Peyer's patch (tissue), 4 donors: Measurements from ENCODE around the gene WARS2. TPM values are rescaled to one million over a fixed set of nuclear protein-coding genes. Genes with fewer than 3 reads are reported as not detected.

Source experiments
- DNase-seq, 3 donors: peaks; one replicate each; pipeline ENCODE4 v3.0.0-alpha.2; 2017 to 2019
- H3K27ac ChIP-seq, 4 donors: fragments of 200-600 bp; sonication (generic); one replicate each; pipeline ENCODE4 v1.5.1; 2016 to 2019
- H3K27me3 ChIP-seq, 2 donors: fragments of 200-600 bp; sonication (generic); one replicate each; pipeline ENCODE4 v1.5.1; 2019
- H3K36me3 ChIP-seq, 3 donors: fragments of 200-600 bp; sonication (generic); one replicate each; pipeline ENCODE4 v1.5.1; 2016 to 2019
- H3K4me1 ChIP-seq, 4 donors: fragments of 200-600 bp; sonication (generic); one replicate each; pipeline ENCODE4 v1.5.1; 2016 to 2019
- H3K4me3 ChIP-seq, 4 donors: fragments of 200-600 bp; sonication (generic); 1 replicate in 3 of 4; 2 replicates in 1 of 4; pipeline ENCODE4 v1.5.1; 2016 to 2019; ENCODE audit warnings: mild to moderate bottlenecking in 1 of 4
- H3K9me3 ChIP-seq, 4 donors: fragments of 200-600 bp; sonication (generic); one replicate each; pipeline ENCODE4 v1.5.1; 2016 to 2019; ENCODE audit warnings: mild to moderate bottlenecking in 1 of 4
- POLR2A ChIP-seq, 2 donors: fragments of 450-650 bp; IDR thresholded peaks; one replicate each; pipeline ENCODE4 v1.5.1; 2017; ENCODE audit warnings: antibody characterized with exemption in 2 of 2, mild to moderate bottlenecking in 2 of 2, moderate library complexity in 2 of 2
- total RNA-seq, 4 donors: library from RNA; depleted of rRNA; stranded (reverse); fragments of >200 nt; gene quantifications; one replicate each; pipeline ENCODE4 v1.1.0, GENCODE V29; 2016
- TF ChIP-seq, protein P1 (sequence below), 6 experiments: fragments of 450-650 bp in 4 of 6; fragments of 200-600 bp in 2 of 6; sonication (generic) in 1 of 6; IDR thresholded peaks; one replicate each; pipeline ENCODE4 v1.5.1; 2017 to 2019; ENCODE audit warnings: antibody characterized with exemption in 6 of 6, mild to moderate bottlenecking in 3 of 6, moderate library complexity in 1 of 6

WARS2 gene
- total RNA-seq, 4 donors from 2014 or later: 7.5 to 20.6 (median 10.6) TPM

DNA sequence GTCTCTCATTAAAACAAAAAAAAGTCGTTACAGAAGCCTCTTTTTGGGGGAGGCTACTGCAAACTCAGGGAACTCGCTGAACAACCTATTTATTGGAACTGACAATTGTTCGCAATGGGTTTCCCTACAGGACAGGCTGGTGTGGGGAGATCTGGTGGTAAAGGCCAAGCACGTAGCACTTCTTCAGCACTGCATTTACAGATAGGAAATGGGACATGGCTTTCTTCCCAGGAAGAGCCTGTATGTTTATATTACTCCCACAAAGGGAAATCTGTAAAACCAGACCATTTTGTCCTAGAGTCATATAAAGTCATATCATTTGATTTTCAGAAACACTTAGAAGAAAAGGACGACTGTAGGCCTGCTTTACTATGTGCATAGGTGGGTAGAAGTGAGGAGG is 113.5 kb downstream of the WARS2 start:
- Histone ChIP-seq H3K27ac (no peak overlapping the region), H3K9me3 (no peaks in the 10 kb centered on the region), H3K4me1 (no peaks in the 10 kb centered on the region), H3K4me3 (no peak overlapping the region), H3K36me3 (no peaks in the 10 kb centered on the region), H3K27me3 (no peaks in the 10 kb centered on the region)
- no peak for TF ChIP-seq POLR2A (IDR thresholded peaks at IDR 0.05)
- TF ChIP-seq, protein P1, sequence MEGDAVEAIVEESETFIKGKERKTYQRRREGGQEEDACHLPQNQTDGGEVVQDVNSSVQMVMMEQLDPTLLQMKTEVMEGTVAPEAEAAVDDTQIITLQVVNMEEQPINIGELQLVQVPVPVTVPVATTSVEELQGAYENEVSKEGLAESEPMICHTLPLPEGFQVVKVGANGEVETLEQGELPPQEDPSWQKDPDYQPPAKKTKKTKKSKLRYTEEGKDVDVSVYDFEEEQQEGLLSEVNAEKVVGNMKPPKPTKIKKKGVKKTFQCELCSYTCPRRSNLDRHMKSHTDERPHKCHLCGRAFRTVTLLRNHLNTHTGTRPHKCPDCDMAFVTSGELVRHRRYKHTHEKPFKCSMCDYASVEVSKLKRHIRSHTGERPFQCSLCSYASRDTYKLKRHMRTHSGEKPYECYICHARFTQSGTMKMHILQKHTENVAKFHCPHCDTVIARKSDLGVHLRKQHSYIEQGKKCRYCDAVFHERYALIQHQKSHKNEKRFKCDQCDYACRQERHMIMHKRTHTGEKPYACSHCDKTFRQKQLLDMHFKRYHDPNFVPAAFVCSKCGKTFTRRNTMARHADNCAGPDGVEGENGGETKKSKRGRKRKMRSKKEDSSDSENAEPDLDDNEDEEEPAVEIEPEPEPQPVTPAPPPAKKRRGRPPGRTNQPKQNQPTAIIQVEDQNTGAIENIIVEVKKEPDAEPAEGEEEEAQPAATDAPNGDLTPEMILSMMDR (IDR thresholded peaks at IDR 0.05): no peak
- DNase-seq: no peak

DNA sequence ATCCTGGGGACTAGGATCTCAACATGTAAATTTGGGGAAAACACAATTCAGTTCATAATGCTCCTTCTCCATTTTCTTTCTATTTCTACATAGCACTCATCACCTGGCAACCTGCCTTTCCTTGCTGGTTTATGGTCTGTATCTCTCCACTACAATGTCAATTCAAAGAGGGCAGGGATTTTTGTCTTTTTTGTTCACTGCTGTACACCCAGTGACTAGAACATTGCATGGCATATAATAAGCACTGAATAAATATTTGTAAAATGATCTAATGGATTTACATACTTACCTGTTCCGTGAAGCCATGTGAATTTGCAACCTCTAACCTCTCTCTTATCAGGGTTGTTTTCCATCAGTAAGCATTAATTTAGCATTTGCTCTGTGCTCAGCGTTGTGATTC is 124.9 kb downstream of the WARS2 start:
- no peaks in the 10 kb centered on the region for H3K27me3 ChIP-seq
- no peaks in the 10 kb centered on the region for H3K36me3 ChIP-seq
- H3K4me1 ChIP-seq: no peaks in the 10 kb centered on the region
- H3K27ac ChIP-seq: no peak overlapping the region
- TF ChIP-seq POLR2A (IDR thresholded peaks at IDR 0.05): no peak
- TF ChIP-seq, protein P1 (IDR thresholded peaks at IDR 0.05): no peak
- no peak overlapping the region for H3K4me3 ChIP-seq
- no peaks in the 10 kb centered on the region for H3K9me3 ChIP-seq
- DNase-seq: no peak

DNA sequence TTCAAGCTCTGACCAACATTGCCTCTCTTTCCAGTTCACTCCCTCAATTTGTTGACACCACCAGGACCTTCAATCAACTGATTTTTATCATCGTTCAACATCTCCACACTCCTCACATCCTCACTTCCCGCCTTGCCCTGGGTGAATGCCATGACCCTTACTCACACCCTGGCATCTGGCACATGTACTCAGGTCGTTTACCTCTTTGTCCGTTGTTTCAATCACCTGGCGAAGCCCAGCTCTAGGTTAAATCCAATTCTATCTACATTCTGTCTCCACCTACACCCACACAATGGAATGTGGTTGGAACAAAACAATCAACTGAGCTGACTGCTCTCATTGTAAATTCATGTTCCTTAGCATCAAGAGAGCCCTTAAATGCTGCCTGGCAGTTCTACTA is 128.1 kb downstream of the WARS2 start:
- peaks cover 0 to 12% (median 5%) of the 10 kb centered on the region in 4 donors for H3K4me1 ChIP-seq
- peaks cover 0 to 9% of the 10 kb centered on the region in 2 donors for H3K27me3 ChIP-seq
- no peak overlapping the region for H3K27ac ChIP-seq
- no peak overlapping the region for H3K4me3 ChIP-seq
- no peaks in the 10 kb centered on the region for H3K36me3 ChIP-seq
- no peaks in the 10 kb centered on the region for H3K9me3 ChIP-seq
- TF ChIP-seq, protein P1 (IDR thresholded peaks at IDR 0.05): no peak
- DNase-seq: no peak

DNA sequence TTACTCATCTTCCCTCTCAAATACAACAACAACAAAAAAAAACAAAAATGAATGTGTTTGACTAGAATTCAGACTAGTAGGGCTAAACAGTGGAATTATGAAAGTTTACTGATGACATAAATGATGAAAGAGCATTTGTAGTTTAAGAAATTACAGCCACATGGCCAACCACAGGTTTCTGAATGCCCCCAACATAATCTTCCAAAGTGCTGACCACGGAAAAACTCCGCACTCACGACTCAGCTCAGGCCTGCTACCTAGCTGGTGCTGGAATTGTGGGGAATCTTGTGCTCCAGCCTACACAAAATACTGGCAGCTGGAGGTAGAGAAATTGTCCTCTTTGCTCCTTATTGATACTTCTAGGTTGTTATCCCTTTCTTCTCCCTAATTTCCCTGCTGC is 128.7 kb downstream of the WARS2 start:
- H3K27me3 ChIP-seq: peaks cover 0 to 13% of the 10 kb centered on the region in 2 donors
- no peak overlapping the region for H3K4me3 ChIP-seq
- DNase-seq: no peak
- peaks cover 0 to 4% (median 0%) of the 10 kb centered on the region in 4 donors for H3K9me3 ChIP-seq
- no peak overlapping the region for H3K27ac ChIP-seq
- no peaks in the 10 kb centered on the region for H3K36me3 ChIP-seq
- peaks cover 0 to 17% (median 5%) of the 10 kb centered on the region in 4 donors for H3K4me1 ChIP-seq
- no peak for TF ChIP-seq POLR2A (IDR thresholded peaks at IDR 0.05)
- TF ChIP-seq, protein P1 (IDR thresholded peaks at IDR 0.05): no peak

DNA sequence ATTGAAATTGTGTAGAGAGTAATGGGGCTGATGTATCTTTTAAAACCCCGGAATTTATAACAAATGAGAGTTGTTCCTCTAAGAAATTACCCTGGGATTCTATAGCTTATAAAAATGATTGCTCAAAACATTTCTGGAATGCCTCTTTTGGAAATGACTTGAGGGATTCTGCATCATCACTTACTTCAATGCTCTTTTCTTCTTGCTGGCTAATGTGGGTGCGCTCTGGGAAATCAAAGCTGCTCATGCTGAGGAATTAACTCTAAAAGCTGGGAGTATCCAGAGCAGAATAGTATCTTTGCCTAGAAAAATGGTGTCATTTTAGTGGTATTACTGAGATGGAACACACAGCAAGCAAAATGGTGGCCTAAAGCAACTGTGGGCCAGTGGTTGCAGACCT is 129.3 kb downstream of the WARS2 start:
- no peak overlapping the region for H3K27ac ChIP-seq

More for the DNA sequence above, 129.3 kb downstream of the WARS2 start:
- no peak for DNase-seq
- H3K36me3 ChIP-seq: no peaks in the 10 kb centered on the region
- peaks cover 0 to 19% (median 5%) of the 10 kb centered on the region in 4 donors for H3K4me1 ChIP-seq
- H3K4me3 ChIP-seq: no peak overlapping the region
- H3K27me3 ChIP-seq: peaks cover 0 to 18% of the 10 kb centered on the region in 2 donors
- peaks cover 0 to 5% (median 0%) of the 10 kb centered on the region in 4 donors for H3K9me3 ChIP-seq
- TF ChIP-seq, protein P1 (IDR thresholded peaks at IDR 0.05): no peak
- no peak for TF ChIP-seq POLR2A (IDR thresholded peaks at IDR 0.05)
